HL-60 (cell line): ENCODE measurements around the gene CLDND1.

Experiments
- POLR2AphosphoS5 ChIP-seq: IDR thresholded peaks from 2 replicates; pipeline ENCODE4 v1.6.1; 2012; ENCODE audit warnings: low read depth
- SPI1 ChIP-seq: IDR thresholded peaks from 2 replicates; pipeline ENCODE4 v1.6.1; 2012; ENCODE audit warnings: low read depth, mild to moderate bottlenecking, borderline replicate concordance
- TF ChIP-seq, protein P1 (sequence below): IDR thresholded peaks from one replicate; pipeline ENCODE4 v1.5.1; 2011; ENCODE audit warnings: low read length, control low read depth, inconsistent platforms; ENCODE audit not compliant: insufficient read depth
- TF ChIP-seq, protein P2 (sequence below): IDR thresholded peaks from 2 replicates; pipeline ENCODE4 v1.6.1; 2012; ENCODE audit warnings: low read depth; ENCODE audit not compliant: insufficient replicate concordance

DNA sequence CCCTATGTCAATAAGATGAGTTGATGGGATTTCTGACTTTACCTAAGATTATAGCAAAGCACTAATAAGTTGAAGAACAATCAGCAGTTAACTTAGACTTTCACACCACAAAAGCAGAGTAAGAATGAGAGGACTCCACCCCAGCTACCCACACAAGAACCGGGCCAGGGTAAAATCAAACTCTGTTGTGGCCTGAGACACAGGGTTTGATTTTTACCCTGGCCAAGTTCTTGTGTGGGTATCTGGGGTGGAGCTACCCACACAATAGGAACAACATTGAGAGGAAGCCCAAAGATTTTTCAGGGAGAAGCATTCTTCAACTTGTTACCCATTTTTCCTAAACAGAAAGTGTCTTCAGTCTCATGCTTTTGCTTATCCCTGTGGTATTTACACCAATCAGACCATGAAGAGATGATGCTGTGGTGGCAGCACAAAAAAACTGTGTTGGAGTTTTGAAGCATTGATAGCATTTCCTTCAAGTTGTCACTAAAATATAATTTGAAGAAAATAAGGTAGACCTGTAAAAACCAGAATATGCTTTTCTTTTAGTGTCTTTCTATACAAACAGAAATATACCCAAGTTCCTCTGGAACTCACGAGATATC lies 45.1 kb upstream of the CLDND1 start:
- no peak for TF ChIP-seq SPI1
- TF ChIP-seq, protein P1, sequence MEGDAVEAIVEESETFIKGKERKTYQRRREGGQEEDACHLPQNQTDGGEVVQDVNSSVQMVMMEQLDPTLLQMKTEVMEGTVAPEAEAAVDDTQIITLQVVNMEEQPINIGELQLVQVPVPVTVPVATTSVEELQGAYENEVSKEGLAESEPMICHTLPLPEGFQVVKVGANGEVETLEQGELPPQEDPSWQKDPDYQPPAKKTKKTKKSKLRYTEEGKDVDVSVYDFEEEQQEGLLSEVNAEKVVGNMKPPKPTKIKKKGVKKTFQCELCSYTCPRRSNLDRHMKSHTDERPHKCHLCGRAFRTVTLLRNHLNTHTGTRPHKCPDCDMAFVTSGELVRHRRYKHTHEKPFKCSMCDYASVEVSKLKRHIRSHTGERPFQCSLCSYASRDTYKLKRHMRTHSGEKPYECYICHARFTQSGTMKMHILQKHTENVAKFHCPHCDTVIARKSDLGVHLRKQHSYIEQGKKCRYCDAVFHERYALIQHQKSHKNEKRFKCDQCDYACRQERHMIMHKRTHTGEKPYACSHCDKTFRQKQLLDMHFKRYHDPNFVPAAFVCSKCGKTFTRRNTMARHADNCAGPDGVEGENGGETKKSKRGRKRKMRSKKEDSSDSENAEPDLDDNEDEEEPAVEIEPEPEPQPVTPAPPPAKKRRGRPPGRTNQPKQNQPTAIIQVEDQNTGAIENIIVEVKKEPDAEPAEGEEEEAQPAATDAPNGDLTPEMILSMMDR: no peak
- TF ChIP-seq, protein P2, sequence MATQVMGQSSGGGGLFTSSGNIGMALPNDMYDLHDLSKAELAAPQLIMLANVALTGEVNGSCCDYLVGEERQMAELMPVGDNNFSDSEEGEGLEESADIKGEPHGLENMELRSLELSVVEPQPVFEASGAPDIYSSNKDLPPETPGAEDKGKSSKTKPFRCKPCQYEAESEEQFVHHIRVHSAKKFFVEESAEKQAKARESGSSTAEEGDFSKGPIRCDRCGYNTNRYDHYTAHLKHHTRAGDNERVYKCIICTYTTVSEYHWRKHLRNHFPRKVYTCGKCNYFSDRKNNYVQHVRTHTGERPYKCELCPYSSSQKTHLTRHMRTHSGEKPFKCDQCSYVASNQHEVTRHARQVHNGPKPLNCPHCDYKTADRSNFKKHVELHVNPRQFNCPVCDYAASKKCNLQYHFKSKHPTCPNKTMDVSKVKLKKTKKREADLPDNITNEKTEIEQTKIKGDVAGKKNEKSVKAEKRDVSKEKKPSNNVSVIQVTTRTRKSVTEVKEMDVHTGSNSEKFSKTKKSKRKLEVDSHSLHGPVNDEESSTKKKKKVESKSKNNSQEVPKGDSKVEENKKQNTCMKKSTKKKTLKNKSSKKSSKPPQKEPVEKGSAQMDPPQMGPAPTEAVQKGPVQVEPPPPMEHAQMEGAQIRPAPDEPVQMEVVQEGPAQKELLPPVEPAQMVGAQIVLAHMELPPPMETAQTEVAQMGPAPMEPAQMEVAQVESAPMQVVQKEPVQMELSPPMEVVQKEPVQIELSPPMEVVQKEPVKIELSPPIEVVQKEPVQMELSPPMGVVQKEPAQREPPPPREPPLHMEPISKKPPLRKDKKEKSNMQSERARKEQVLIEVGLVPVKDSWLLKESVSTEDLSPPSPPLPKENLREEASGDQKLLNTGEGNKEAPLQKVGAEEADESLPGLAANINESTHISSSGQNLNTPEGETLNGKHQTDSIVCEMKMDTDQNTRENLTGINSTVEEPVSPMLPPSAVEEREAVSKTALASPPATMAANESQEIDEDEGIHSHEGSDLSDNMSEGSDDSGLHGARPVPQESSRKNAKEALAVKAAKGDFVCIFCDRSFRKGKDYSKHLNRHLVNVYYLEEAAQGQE: no peak
- no peak for TF ChIP-seq POLR2AphosphoS5
